ENCODE measurements around the gene CCT7.
"Not testable (repeated sequence)": the region's sequence is repeated elsewhere in the genome, so short reads cannot be mapped to it uniquely, and the experiment has no call there.

CCT7 gene

DNA sequence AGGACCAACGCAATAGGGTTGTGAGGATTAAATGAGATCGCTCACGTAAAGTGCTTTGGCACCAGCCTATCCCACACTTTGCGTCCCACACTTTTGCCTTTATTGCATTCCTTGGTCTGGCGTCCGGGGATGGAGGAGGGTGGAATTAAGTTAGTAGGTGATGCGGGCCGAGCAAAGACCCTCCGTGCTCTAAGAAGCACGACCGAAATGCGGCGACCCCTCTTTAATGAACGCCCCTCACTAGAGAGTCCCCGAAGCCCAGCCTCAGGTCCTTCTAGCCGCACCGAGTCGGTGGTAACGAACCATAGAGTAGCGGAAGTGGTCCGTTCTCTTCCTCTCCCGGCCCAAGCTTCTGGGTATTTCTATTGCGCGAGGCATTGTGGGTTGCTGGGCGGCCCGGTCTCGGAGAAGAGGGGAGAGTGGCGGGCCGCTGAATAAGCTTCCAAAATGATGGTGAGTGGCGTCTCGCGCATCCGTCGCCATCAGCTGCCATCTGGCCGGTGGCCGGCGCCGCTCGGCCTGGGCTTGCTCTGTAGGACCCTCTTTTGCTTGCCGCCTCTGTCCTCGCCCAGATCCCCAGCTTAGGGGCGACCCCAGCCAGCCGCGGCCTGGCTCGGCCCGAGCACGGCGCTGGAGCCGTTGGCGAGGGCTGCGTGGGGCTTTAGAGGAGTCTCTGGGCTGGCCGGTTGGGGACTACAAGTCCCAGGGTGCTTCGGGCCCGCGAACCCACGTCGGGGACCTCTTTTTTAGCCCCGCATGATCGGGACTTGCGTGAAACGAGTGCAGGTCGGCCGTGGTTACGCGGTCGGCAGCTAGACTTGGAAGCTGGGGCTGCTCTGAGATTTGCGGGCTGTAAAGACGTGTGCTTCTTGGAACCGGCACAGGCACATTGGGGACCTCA is at the start of gene CCT7:
CCT7 (plus strand) TSS at position 377 of the 901 bp plus-strand sequence; CDS start at position 448, 71 bp downstream.
- Histone ChIP-seq H3K4me3 (ENCODE audit: low read length) (peak within 1 kb of the TSS; percentile 97), H3K27ac (ENCODE audit: low read length) (peak within 1 kb of the TSS; percentile 79), H3K9ac (ENCODE audit: low read depth, low read length) (peak within 1 kb of the TSS; percentile 98), H3K4me1 (ENCODE audit: insufficient read depth, low read length) (peaks cover 19% of the 10 kb centered on the region), H3K27me3 (ENCODE audit: insufficient read depth, low read length) (no peaks in the 10 kb centered on the region), H3K9me3 (ENCODE audit: insufficient read depth, low read depth, low read length) (no peaks in the 10 kb centered on the region), H3K36me3 (ENCODE audit: insufficient read depth, low read depth, low read length) (peaks cover 22% of the 10 kb centered on the region)

DNA sequence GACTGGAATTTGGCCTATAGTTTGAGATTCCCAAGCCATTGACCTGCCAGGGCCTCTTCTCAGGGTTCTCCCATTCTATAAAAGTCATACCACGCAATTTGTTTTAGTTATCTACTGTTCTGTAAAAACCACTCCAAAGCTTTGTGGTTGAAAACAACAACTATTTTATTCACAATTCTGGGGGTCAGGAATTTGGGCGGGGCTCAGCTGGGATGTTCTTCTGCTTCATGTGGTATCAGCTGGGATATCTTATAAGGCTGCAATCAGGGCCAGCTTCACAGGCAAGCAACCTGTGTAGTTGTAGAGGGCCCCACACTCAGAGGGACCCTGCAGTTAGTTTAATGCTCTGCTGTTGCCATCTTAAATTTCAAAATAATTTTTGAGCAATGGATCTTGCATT is 48.1 kb upstream of the CCT7 start:
- Histone ChIP-seq H3K27me3 (ENCODE audit: insufficient read depth, low read length) (peaks cover 44% of the 10 kb centered on the region), H3K4me3 (ENCODE audit: low read length) (no peak overlapping the region), H3K9ac (ENCODE audit: low read depth, low read length) (no peak overlapping the region), H3K27ac (ENCODE audit: low read length) (no peak overlapping the region), H3K9me3 (ENCODE audit: insufficient read depth, low read depth, low read length) (no peaks in the 10 kb centered on the region), H3K4me1 (ENCODE audit: insufficient read depth, low read length) (no peaks in the 10 kb centered on the region), H3K36me3 (ENCODE audit: insufficient read depth, low read depth, low read length) (no peaks in the 10 kb centered on the region)

DNA sequence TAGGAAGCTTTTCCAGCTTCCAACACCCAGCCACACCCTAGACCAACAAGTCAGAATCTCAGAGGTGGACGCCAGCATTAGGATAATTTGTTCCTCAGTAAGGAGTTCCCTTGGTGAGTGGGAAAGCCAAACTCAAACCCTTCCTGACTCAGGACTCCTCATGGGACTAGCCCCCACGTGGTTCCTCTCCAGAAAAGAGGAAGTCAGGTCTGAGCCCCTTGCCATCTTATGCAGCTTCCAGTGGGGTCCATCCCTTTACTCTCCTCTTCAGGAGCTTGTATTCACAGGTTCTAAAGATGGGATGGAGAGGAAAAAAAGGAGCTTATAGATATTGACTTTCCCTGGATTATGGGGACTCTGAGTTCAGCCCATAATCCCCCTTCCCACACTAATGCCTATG is 46.6 kb upstream of the CCT7 start:
- Histone ChIP-seq H3K27ac (ENCODE audit: low read length) (no peak overlapping the region), H3K27me3 (ENCODE audit: insufficient read depth, low read length) (peaks cover 44% of the 10 kb centered on the region), H3K36me3 (ENCODE audit: insufficient read depth, low read depth, low read length) (no peaks in the 10 kb centered on the region), H3K4me1 (ENCODE audit: insufficient read depth, low read length) (peaks cover 8% of the 10 kb centered on the region; the same call in 1 of the 2 replicates), H3K4me3 (ENCODE audit: low read length) (no peak overlapping the region), H3K9ac (ENCODE audit: low read depth, low read length) (no peak overlapping the region), H3K9me3 (ENCODE audit: insufficient read depth, low read depth, low read length) (no peaks in the 10 kb centered on the region)

DNA sequence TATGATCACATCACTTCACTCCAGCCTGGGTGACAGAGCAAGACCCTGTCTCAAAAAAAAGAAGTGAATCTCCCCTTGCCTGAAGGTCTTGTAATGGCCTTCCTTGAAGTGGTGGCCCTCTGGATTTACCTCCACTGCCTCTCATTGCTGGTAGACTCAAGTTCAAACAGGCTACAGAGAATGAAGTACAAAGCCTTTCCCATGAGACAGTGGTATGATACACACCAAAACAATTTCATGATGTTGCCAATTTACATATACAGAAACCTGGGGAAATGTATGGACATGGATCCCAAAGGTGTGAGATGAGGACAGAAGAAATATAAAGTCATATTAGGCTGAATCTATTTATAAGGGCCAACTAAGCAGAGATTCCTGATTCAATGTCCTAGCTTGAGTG is 36.5 kb upstream of the CCT7 start:
- Histone ChIP-seq H3K4me1 (ENCODE audit: insufficient read depth, low read length) (peaks cover 2% of the 10 kb centered on the region), H3K36me3 (ENCODE audit: insufficient read depth, low read depth, low read length) (no peaks in the 10 kb centered on the region), H3K27ac (ENCODE audit: low read length) (no peak overlapping the region), H3K4me3 (ENCODE audit: low read length) (no peak overlapping the region), H3K27me3 (ENCODE audit: insufficient read depth, low read length) (peaks cover 47% of the 10 kb centered on the region), H3K9ac (ENCODE audit: low read depth, low read length) (no peak overlapping the region), H3K9me3 (ENCODE audit: insufficient read depth, low read depth, low read length) (peaks cover 4% of the 10 kb centered on the region; the same call in 1 of the 2 replicates)

DNA sequence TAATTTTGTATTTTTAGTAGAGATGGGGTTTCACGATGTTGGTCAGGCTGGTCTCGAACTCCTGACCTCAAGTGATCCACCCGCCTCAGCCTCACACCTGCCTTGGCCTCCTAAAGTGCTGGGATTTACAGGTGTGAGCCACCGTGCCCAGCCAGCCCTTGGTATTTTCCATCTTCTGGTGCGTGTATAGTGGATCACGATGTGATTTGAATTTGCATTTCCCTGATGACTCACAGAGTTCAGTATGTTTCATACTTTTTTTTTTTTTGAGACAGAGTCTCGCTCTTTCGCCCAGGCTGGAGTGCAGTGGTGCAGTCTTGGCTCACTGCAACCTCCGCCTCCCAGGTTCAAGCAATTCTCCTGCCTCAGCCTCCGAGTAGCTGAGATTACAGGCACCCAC is 33.8 kb upstream of the CCT7 start:
- not testable (repeated sequence) for H3K4me3 ChIP-seq (ENCODE audit: low read length); H3K36me3 ChIP-seq (ENCODE audit: insufficient read depth, low read depth, low read length); H3K4me1 ChIP-seq (ENCODE audit: insufficient read depth, low read length); H3K9me3 ChIP-seq (ENCODE audit: insufficient read depth, low read depth, low read length); H3K9ac ChIP-seq (ENCODE audit: low read depth, low read length); H3K27ac ChIP-seq (ENCODE audit: low read length)
- peaks cover 74% of the 10 kb centered on the region for H3K27me3 ChIP-seq (ENCODE audit: insufficient read depth, low read length)

DNA sequence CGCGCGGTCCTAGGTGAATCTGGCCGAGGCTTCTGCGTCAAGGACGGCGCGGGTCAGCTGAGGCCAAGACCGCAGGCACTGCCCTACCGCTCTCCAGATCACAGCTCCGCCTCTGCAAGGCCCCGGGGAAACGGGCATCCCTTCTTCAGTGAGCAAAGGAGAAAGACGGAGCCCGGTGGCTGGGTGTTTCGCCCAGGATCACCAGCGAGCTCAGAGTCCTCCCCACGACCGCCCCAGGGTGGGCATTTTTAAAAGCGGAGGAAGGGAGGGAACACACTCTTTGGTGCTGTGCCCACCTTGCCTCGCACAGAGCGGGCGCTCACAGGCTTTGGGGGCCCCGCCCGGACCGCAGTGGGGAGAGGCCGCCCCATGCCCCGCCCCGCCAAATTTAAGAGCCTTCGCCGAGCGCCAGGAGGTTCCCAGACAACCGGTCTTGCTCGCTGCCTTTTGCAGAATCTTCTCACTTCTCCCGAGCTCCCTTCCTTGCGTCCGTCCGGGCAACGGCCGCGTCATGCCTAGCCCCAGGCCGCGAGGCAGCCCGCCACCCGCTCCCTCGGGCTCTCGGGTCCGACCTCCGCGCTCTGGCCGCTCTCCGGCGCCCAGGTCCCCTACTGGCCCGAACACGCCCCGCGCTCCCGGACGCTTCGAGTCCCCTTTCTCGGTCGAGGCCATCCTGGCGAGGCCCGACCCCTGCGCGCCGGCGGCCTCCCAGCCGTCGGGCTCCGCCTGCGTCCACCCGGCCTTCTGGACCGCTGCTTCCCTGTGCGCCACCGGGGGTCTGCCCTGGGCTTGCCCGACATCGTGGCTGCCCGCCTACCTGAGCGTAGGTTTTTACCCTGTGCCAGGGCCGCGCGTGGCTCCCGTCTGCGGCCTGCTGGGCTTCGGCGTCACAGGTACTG is 31.7 kb upstream of the CCT7 start, which contains the start of gene NOTO:
NOTO (plus strand) TSS at position 419 of the 899 bp plus-strand sequence; CDS start at position 512, 93 bp downstream.
- Histone ChIP-seq H3K27me3 (ENCODE audit: insufficient read depth, low read length) (peaks cover 81% of the 10 kb centered on the region), H3K36me3 (ENCODE audit: insufficient read depth, low read depth, low read length) (no peaks in the 10 kb centered on the region), H3K9ac (ENCODE audit: low read depth, low read length) (no peak within 1 kb of the TSS), H3K4me1 (ENCODE audit: insufficient read depth, low read length) (peaks cover 2% of the 10 kb centered on the region; the same call in 1 of the 2 replicates), H3K9me3 (ENCODE audit: insufficient read depth, low read depth, low read length) (peaks cover 4% of the 10 kb centered on the region; the same call in 1 of the 2 replicates), H3K27ac (ENCODE audit: low read length) (no peak within 1 kb of the TSS), H3K4me3 (ENCODE audit: low read length) (peak within 1 kb of the TSS; percentile 52)

GRCh38 chr2:73203055-73203681 is 30.9 kb upstream of the CCT7 start:
- peaks cover 4% of the 10 kb centered on the region; the same call in 1 of the 2 replicates for H3K9me3 ChIP-seq (ENCODE audit: insufficient read depth, low read depth, low read length)
- H3K4me3 ChIP-seq (ENCODE audit: low read length), result peak overlapping the region; percentile 52
- H3K27ac ChIP-seq (ENCODE audit: low read length), result no peak overlapping the region

GRCh38 chr2:73205611-73206010 is 28.5 kb upstream of the CCT7 start:
- no peak overlapping the region for H3K27ac ChIP-seq (ENCODE audit: low read length)
- H3K9me3 ChIP-seq (ENCODE audit: insufficient read depth, low read depth, low read length), result peaks cover 4% of the 10 kb centered on the region; the same call in 1 of the 2 replicates
- H3K4me3 ChIP-seq (ENCODE audit: low read length), result no peak overlapping the region
- no peak overlapping the region for H3K9ac ChIP-seq (ENCODE audit: low read depth, low read length)
- no peaks in the 10 kb centered on the region for H3K36me3 ChIP-seq (ENCODE audit: insufficient read depth, low read depth, low read length)
- H3K4me1 ChIP-seq (ENCODE audit: insufficient read depth, low read length), result peaks cover 2% of the 10 kb centered on the region; the same call in 1 of the 2 replicates
- H3K27me3 ChIP-seq (ENCODE audit: insufficient read depth, low read length), result peaks cover 64% of the 10 kb centered on the region

More at GRCh38 chr2:73203055-73203681, 30.9 kb upstream of the CCT7 start:
- Histone ChIP-seq H3K4me1 (ENCODE audit: insufficient read depth, low read length) (peaks cover 2% of the 10 kb centered on the region; the same call in 1 of the 2 replicates), H3K27me3 (ENCODE audit: insufficient read depth, low read length) (peaks cover 74% of the 10 kb centered on the region), H3K9ac (ENCODE audit: low read depth, low read length) (no peak overlapping the region), H3K36me3 (ENCODE audit: insufficient read depth, low read depth, low read length) (no peaks in the 10 kb centered on the region)

GRCh38 chr2:73208258-73208657 is 25.9 kb upstream of the CCT7 start:
- H3K9me3 ChIP-seq (ENCODE audit: insufficient read depth, low read depth, low read length), result no peaks in the 10 kb centered on the region
- H3K9ac ChIP-seq (ENCODE audit: low read depth, low read length), result no peak overlapping the region
- peaks cover 44% of the 10 kb centered on the region for H3K27me3 ChIP-seq (ENCODE audit: insufficient read depth, low read length)
- H3K4me1 ChIP-seq (ENCODE audit: insufficient read depth, low read length), result no peaks in the 10 kb centered on the region; the same call in 1 of the 2 replicates
- no peak overlapping the region for H3K4me3 ChIP-seq (ENCODE audit: low read length)
- no peaks in the 10 kb centered on the region for H3K36me3 ChIP-seq (ENCODE audit: insufficient read depth, low read depth, low read length)
- no peak overlapping the region for H3K27ac ChIP-seq (ENCODE audit: low read length)

- Histone ChIP-seq H3K9me3 (ENCODE audit: insufficient read depth, low read depth, low read length) (no peaks in the 10 kb centered on the region), H3K4me1 (ENCODE audit: insufficient read depth, low read length) (peaks cover under 1% of the 10 kb centered on the region; the same call in 1 of the 2 replicates), H3K27me3 (ENCODE audit: insufficient read depth, low read length) (peaks cover 27% of the 10 kb centered on the region), H3K36me3 (ENCODE audit: insufficient read depth, low read depth, low read length) (no peaks in the 10 kb centered on the region), H3K9ac (ENCODE audit: low read depth, low read length) (no peak overlapping the region), H3K27ac (ENCODE audit: low read length) (no peak overlapping the region), H3K4me3 (ENCODE audit: low read length) (no peak overlapping the region)
Measured at GRCh38 chr2:73210019-73210418, 24.1 kb upstream of the CCT7 start.

DNA sequence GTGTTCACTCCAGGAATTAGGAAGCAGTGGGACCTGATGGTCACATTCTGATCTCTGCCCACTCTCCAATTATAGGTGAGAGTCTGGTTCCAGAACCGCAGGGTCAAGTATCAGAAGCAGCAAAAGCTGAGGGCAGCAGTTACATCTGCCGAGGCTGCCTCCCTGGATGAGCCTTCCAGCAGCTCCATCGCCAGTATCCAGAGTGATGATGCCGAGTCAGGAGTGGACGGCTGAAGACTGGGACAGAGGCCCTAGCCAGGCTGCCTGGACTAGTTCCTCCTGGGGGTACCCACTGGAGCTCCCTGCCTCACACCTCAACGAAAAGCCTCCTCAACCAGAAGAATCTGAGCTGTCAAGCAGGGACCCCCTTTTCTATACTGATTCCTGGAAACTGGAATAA is 23.4 kb upstream of the CCT7 start:
- no peak overlapping the region for H3K27ac ChIP-seq (ENCODE audit: low read length)
- no peak overlapping the region for H3K4me3 ChIP-seq (ENCODE audit: low read length)
- H3K27me3 ChIP-seq (ENCODE audit: insufficient read depth, low read length), result peaks cover 21% of the 10 kb centered on the region
- no peaks in the 10 kb centered on the region for H3K9me3 ChIP-seq (ENCODE audit: insufficient read depth, low read depth, low read length)
- peaks cover 3% of the 10 kb centered on the region; the same call in 1 of the 2 replicates for H3K4me1 ChIP-seq (ENCODE audit: insufficient read depth, low read length)
- H3K9ac ChIP-seq (ENCODE audit: low read depth, low read length), result no peak overlapping the region
- H3K36me3 ChIP-seq (ENCODE audit: insufficient read depth, low read depth, low read length), result no peaks in the 10 kb centered on the region
